ENCODE measurements around the gene NFATC1. TPM values are rescaled to one million over a fixed set of nuclear protein-coding genes. Genes with fewer than 3 reads are reported as not detected.
A peak's percentile ranks its signal among the peaks of the same experiment; 100 is the strongest.

Gene NFATC1
- total RNA-seq, result 23.9 TPM

GRCh38 chr18:79395761-79396404, at the start of gene NFATC1:
TSS of gene NFATC1 (plus strand) at chr18:79395930. CDS start at chr18:79396225, 295 bp downstream.
- Histone ChIP-seq H3K4me1 (ENCODE audit: insufficient read depth, low read length) (peaks cover 47% of the 10 kb centered on the region), H3K27me3 (ENCODE audit: insufficient read depth, low read length) (peaks cover 36% of the 10 kb centered on the region), H3K9me3 (ENCODE audit: low read depth, low read length) (no peaks in the 10 kb centered on the region), H3K4me3 (ENCODE audit: low read length) (peak within 1 kb of the TSS; percentile 26)

GRCh38 chr18:79345981-79346380, 49.7 kb upstream of the NFATC1 start:
- Histone ChIP-seq H3K4me3 (ENCODE audit: low read length) (no peak overlapping the region), H3K27me3 (ENCODE audit: insufficient read depth, low read length) (no peaks in the 10 kb centered on the region), H3K9me3 (ENCODE audit: low read depth, low read length) (no peaks in the 10 kb centered on the region), H3K4me1 (ENCODE audit: insufficient read depth, low read length) (no peaks in the 10 kb centered on the region)

- no peak overlapping the region for H3K4me3 ChIP-seq (ENCODE audit: low read length)
- no peaks in the 10 kb centered on the region for H3K27me3 ChIP-seq (ENCODE audit: insufficient read depth, low read length)
- no peaks in the 10 kb centered on the region for H3K4me1 ChIP-seq (ENCODE audit: insufficient read depth, low read length)
- H3K9me3 ChIP-seq (ENCODE audit: low read depth, low read length), result no peaks in the 10 kb centered on the region
These were observed 47.7 kb upstream of the NFATC1 start for GRCh38 chr18:79348066-79348465.

GRCh38 chr18:79352432-79352831, 43.3 kb upstream of the NFATC1 start:
- no peaks in the 10 kb centered on the region for H3K4me1 ChIP-seq (ENCODE audit: insufficient read depth, low read length)
- H3K27me3 ChIP-seq (ENCODE audit: insufficient read depth, low read length), result no peaks in the 10 kb centered on the region
- H3K9me3 ChIP-seq (ENCODE audit: low read depth, low read length), result no peaks in the 10 kb centered on the region
- no peak overlapping the region for H3K4me3 ChIP-seq (ENCODE audit: low read length)

- Histone ChIP-seq H3K4me3 (ENCODE audit: low read length) (no peak overlapping the region), H3K27me3 (ENCODE audit: insufficient read depth, low read length) (no peaks in the 10 kb centered on the region), H3K9me3 (ENCODE audit: low read depth, low read length) (no peaks in the 10 kb centered on the region), H3K4me1 (ENCODE audit: insufficient read depth, low read length) (no peaks in the 10 kb centered on the region)
These were observed 42.5 kb upstream of the NFATC1 start for GRCh38 chr18:79353267-79353666.

- no peak overlapping the region for H3K4me3 ChIP-seq (ENCODE audit: low read length)
- H3K4me1 ChIP-seq (ENCODE audit: insufficient read depth, low read length), result no peaks in the 10 kb centered on the region
- no peaks in the 10 kb centered on the region for H3K9me3 ChIP-seq (ENCODE audit: low read depth, low read length)
- no peaks in the 10 kb centered on the region for H3K27me3 ChIP-seq (ENCODE audit: insufficient read depth, low read length)
These were observed 41.4 kb upstream of the NFATC1 start for GRCh38 chr18:79354350-79354749.

- H3K4me3 ChIP-seq (ENCODE audit: low read length), result no peak overlapping the region
- no peaks in the 10 kb centered on the region for H3K4me1 ChIP-seq (ENCODE audit: insufficient read depth, low read length)
- H3K27me3 ChIP-seq (ENCODE audit: insufficient read depth, low read length), result no peaks in the 10 kb centered on the region
- no peaks in the 10 kb centered on the region for H3K9me3 ChIP-seq (ENCODE audit: low read depth, low read length)
These were observed 40.0 kb upstream of the NFATC1 start for GRCh38 chr18:79355433-79356335.

GRCh38 chr18:79356435-79356834, 39.3 kb upstream of the NFATC1 start:
- no peaks in the 10 kb centered on the region for H3K27me3 ChIP-seq (ENCODE audit: insufficient read depth, low read length)
- no peaks in the 10 kb centered on the region for H3K4me1 ChIP-seq (ENCODE audit: insufficient read depth, low read length)
- H3K9me3 ChIP-seq (ENCODE audit: low read depth, low read length), result no peaks in the 10 kb centered on the region
- H3K4me3 ChIP-seq (ENCODE audit: low read length), result no peak overlapping the region

GRCh38 chr18:79360933-79361332, 34.8 kb upstream of the NFATC1 start:
- Histone ChIP-seq H3K27me3 (ENCODE audit: insufficient read depth, low read length) (no peaks in the 10 kb centered on the region), H3K4me3 (ENCODE audit: low read length) (no peak overlapping the region), H3K9me3 (ENCODE audit: low read depth, low read length) (no peaks in the 10 kb centered on the region), H3K4me1 (ENCODE audit: insufficient read depth, low read length) (no peaks in the 10 kb centered on the region)

- Histone ChIP-seq H3K27me3 (ENCODE audit: insufficient read depth, low read length) (no peaks in the 10 kb centered on the region), H3K9me3 (ENCODE audit: low read depth, low read length) (no peaks in the 10 kb centered on the region)
These were observed 33.8 kb upstream of the NFATC1 start for GRCh38 chr18:79361766-79362522.

GRCh38 chr18:79365701-79366100, 30.0 kb upstream of the NFATC1 start:
- Histone ChIP-seq H3K4me1 (ENCODE audit: insufficient read depth, low read length) (peaks cover 5% of the 10 kb centered on the region), H3K9me3 (ENCODE audit: low read depth, low read length) (no peaks in the 10 kb centered on the region), H3K4me3 (ENCODE audit: low read length) (no peak overlapping the region), H3K27me3 (ENCODE audit: insufficient read depth, low read length) (no peaks in the 10 kb centered on the region)

More at GRCh38 chr18:79361766-79362522, 33.8 kb upstream of the NFATC1 start:
- Histone ChIP-seq H3K4me1 (ENCODE audit: insufficient read depth, low read length) (no peaks in the 10 kb centered on the region), H3K4me3 (ENCODE audit: low read length) (no peak overlapping the region)

- peaks cover 7% of the 10 kb centered on the region for H3K4me1 ChIP-seq (ENCODE audit: insufficient read depth, low read length)
These were observed 29.3 kb upstream of the NFATC1 start for GRCh38 chr18:79366177-79367094.

GRCh38 chr18:79367480-79367879, 28.2 kb upstream of the NFATC1 start:
- no peaks in the 10 kb centered on the region for H3K27me3 ChIP-seq (ENCODE audit: insufficient read depth, low read length)
- no peak overlapping the region for H3K4me3 ChIP-seq (ENCODE audit: low read length)
- H3K4me1 ChIP-seq (ENCODE audit: insufficient read depth, low read length), result peaks cover 10% of the 10 kb centered on the region
- no peaks in the 10 kb centered on the region for H3K9me3 ChIP-seq (ENCODE audit: low read depth, low read length)

More at GRCh38 chr18:79366177-79367094, 29.3 kb upstream of the NFATC1 start:
- no peak overlapping the region for H3K4me3 ChIP-seq (ENCODE audit: low read length)
- no peaks in the 10 kb centered on the region for H3K27me3 ChIP-seq (ENCODE audit: insufficient read depth, low read length)
- H3K9me3 ChIP-seq (ENCODE audit: low read depth, low read length), result no peaks in the 10 kb centered on the region

GRCh38 chr18:79367989-79368388, 27.7 kb upstream of the NFATC1 start:
- Histone ChIP-seq H3K9me3 (ENCODE audit: low read depth, low read length) (no peaks in the 10 kb centered on the region), H3K27me3 (ENCODE audit: insufficient read depth, low read length) (no peaks in the 10 kb centered on the region), H3K4me3 (ENCODE audit: low read length) (no peak overlapping the region), H3K4me1 (ENCODE audit: insufficient read depth, low read length) (peaks cover 10% of the 10 kb centered on the region)

Data from mononuclear cell (primary cell).